ENCODE data around the gene RPIA.
"Not testable (repeated sequence)": the region's sequence is repeated elsewhere in the genome, so short reads cannot be mapped to it uniquely, and the experiment has no call there.

Gene RPIA

DNA sequence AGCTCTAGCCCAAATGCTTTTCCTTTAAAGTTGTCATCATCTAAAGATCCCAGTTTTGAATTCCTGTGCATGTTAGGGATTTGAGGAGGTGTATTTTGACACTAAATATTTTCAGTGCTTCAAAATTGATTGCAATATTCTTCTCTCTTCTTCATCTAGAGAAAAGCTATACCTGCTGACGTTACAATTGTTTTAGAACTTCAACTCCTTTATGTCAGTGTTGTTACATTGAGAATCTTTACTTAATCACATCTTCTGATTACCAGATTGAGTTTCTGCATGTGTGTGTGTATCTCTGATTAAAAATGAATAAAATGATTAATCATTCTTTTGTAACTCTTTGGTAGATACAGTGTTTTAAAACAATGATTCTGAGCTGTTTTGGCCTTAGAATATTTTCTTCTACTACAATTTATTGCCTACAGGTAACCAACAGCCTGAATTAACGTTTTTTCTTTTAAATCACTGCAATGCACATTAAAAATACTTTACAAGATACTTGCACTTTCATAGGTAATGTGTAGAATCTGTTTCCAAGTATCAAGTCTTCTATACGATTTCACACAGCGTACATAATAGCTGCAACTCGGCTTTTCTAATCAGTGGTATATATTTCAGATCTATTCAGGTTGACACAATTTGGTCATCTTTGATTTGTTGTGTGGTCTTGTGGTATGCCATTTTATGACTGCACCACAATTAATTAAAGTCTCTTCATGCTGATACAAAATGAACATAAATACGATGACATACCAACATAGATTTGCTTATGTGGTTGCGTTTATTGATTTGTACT, 82.0 kb downstream of the RPIA start:
- not testable (repeated sequence) for DNase-seq (ENCODE audit: low read depth in 2 of 2)

DNA sequence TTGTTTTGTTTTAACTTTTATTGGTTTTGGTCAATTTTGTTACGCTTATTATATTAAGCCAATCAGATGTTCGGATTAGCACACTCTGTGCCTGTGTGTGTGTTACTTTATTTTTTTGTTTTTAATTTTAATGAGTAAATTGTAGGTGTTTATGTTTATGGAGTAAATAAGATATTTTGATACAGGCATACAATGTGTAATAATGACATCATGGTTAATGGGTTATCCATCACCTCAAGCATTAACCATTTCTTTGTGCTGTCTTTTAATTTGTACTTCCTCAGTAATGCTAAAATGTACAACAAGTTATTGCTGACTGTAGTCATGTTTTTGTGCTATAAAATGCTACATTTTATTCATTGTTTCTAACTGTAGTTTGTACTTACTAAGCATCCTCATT, 97.7 kb downstream of the RPIA start:
- not testable (repeated sequence) for DNase-seq (ENCODE audit: low read depth in 2 of 2)

DNA sequence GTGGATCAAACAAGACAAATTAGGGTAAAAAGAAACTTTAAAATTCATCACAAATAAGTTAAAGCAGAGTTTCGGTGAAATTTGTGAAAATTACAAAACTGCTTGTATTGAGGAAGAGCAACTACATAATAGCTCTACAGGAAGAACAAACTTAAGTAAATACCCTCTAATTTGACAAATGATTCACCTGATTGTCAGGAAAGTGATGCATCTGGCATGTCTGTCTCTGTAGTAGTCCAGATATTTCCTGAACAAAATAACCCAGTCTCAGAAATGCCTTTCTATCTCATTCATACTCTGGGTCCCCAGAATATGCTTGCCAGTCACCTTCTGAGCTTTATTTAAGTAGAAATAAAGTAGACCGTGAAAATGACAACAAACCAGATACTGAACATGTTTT, 104.5 kb downstream of the RPIA start:
- DNase-seq (ENCODE audit: low read depth in 2 of 2): not testable (repeated sequence)

DNA sequence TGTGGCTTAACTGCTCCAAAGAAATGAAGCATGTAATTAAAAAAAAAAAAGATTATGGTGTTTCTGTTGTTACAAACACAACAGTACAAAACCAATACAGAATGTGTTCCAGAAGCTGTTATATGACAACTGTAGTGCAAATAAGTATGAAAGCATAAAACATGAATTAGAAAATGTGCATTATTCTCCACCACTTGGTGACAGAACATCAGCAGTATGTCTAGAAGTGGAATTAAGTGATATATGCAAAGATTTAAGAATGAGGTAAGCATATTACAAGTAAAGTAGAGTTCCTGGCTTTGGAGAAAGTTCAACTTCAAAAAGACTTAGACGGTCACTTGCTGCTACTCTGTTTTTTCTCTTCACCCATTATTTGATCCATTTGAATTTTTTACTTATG, 105.0 kb downstream of the RPIA start:
- DNase-seq (ENCODE audit: low read depth in 2 of 2): not testable (repeated sequence)

DNA sequence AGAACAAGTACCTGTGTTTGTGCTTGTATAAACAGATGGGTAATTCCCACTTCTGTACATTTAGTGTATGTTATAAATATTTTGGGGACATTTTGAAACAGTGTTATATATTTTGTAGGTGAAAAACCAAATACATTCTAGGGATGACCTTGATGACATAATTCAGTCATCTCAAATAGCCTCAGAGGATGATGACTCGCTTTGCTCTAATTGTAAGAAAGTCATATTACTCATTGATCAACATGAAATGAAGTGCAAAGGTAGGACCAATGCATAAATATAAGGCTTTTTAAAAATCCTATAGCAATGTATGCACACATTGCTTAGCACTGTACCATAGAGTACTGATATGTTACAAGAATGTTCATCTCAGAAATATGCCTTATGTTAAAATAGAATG, 105.7 kb downstream of the RPIA start:
- not testable (repeated sequence) for DNase-seq (ENCODE audit: low read depth in 2 of 2)
